GM18909 (cell line): ENCODE measurements around the gene S100A4.
A peak's percentile ranks its signal among the peaks of the same experiment; 100 is the strongest.
"Not testable (repeated sequence)": the region's sequence is repeated elsewhere in the genome, so short reads cannot be mapped to it uniquely, and the experiment has no call there.

Source experiments
- ATAC-seq: cut with Tn5 transposase; IDR thresholded peaks from one replicate; pipeline ENCODE4 v1.9.1; 2021; ENCODE audit warnings: mild to moderate bottlenecking; ENCODE audit not compliant: unreplicated experiment, poor library complexity

Gene S100A4

DNA sequence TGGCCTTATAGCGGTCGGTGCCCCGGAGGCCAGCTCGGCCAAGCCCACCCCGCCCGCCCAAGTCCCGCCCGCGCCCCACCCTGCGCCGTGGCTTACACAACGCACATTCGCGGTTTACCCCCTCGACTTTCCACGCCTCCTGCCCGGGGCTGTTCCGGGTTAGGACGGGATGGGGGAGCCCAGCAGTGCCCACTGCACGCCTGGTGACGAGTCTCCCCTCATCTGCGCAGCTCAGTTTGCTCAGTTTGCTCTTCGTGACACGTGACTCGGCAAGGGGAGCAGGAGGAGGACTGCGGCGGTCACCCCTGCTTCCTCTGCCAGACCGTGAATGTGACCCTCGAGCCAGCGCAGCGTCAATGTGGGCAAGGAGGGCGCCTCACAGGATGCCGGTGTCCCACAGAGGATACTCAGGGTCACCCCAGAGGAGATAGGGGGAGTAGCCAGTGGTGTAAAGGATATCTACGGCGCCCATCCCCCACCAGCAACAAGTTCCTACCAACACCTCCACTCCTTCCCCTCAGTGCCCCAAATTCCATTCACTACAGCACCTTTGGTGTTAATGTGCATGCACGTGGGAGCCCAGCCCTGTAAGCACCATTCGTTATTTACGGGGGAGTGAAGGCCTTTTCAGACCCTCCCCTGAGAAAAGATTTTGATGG lies 9.5 kb downstream of the S100A4 start:
- ATAC-seq = peak; percentile 46

DNA sequence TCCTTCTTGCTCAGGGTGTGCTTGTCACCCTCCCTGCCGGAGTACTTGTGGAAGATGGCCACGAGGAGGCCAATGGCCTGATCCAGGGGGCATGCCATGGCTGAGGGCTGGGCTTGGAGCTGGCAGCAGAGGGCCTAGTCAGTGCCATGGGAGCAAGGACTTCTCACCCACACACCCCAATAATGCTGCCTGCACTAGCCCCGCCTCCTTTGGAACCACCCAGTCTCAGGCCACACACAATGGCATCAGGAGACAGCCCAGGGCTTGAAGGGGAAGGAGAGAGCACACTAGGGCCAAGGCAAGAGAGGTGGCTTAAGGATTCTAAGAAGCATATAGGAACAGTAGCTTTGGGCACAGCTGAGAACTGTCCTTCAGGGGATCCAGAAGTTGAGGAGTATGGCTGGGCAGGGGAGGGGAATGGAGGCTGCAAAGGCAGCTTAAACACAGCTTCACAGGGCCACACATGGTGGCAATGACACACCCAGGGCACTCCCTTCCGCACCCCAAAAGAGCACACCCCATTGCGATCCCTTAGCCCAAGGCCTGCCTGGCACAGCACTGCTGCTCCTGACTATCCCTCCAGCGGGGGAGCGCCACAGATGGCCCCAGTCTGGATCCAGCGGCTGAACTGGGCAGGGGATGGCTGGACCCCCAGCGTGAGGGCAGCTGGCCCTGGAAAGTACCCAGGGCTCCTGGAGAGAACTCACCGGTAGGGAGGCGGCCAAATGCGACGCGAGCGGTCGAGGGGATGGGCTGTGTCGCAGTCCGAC lies 10.2 kb downstream of the S100A4 start, which contains the start of gene S100A6:
TSS of gene S100A6 (minus strand) at position 750 of the 770 bp plus-strand sequence. CDS start at position 98, 652 bp downstream.
- peak; percentile 32 for ATAC-seq

DNA sequence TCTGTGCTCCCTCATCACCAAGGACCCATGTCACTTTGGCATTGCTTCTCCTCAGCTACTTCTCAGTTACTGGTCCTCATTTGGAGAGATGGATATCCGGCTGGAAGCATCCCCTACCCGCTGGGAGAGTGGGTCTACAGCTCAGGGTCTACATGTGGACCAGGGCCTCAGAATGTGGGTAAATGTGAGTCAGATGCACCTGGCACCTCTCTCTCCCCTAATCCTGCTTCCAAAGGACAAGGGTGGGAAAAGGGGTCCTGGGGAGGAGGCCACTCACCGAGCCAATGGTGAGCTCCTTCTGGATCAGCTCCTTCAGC lies 10.7 kb downstream of the S100A4 start:
- no peak for ATAC-seq

DNA sequence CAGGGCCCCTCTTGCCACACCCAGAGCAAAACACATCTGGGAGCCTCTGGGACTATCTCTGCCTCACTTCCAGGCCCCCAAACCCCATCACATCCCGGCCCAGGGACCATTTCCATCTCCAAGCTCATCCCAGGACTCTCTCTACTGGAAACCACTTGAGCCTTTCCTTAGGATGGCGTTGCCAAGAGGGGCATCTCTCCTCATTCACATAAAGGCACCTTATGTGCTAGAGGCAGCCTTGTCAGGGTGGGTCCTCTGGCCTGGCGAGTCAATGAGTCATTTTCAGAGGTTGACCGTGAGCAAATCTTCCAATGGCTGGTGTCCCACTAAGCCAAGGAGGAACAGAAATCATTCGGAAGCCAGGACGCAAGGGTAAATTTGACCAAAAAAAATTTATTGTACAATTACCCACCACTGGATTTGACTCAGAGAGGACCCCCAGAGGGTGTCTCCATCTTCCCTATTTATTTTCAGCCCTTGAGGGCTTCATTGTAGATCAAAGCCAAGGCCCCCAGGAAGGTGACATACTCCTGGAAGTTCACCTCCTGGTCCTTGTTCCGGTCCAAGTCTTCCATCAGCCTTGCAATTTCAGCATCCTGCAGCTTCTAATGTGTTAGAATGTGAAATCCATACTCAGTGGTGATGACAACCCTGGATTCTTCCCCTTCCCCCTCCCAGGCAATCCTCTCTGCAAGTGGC lies 11.2 kb downstream of the S100A4 start:
- ATAC-seq = no peak

DNA sequence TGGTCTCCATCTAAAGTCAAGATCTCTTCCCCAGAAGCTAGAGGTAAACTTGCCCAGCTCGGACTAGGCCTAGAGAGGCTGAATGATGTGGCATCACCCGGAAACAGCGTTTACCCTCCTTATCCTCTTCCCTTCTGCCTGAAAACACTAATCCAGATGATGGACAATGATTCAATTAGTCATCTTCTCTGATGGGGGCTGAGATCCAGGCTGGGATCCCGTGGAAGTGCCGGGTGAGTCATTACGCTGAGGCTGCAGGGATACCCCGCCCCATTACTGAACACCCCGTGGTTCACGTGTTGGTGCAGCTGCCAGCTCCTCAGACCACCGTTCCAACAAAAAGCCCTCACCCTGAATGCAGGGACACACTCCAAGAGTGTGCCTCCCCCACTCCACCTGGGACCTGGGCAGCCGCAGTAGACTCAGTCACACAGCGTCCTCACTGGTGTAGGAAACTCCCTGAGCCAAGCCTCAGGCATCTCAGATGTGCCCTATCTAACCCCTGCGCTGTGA lies 11.9 kb downstream of the S100A4 start:
- no peak for ATAC-seq

DNA sequence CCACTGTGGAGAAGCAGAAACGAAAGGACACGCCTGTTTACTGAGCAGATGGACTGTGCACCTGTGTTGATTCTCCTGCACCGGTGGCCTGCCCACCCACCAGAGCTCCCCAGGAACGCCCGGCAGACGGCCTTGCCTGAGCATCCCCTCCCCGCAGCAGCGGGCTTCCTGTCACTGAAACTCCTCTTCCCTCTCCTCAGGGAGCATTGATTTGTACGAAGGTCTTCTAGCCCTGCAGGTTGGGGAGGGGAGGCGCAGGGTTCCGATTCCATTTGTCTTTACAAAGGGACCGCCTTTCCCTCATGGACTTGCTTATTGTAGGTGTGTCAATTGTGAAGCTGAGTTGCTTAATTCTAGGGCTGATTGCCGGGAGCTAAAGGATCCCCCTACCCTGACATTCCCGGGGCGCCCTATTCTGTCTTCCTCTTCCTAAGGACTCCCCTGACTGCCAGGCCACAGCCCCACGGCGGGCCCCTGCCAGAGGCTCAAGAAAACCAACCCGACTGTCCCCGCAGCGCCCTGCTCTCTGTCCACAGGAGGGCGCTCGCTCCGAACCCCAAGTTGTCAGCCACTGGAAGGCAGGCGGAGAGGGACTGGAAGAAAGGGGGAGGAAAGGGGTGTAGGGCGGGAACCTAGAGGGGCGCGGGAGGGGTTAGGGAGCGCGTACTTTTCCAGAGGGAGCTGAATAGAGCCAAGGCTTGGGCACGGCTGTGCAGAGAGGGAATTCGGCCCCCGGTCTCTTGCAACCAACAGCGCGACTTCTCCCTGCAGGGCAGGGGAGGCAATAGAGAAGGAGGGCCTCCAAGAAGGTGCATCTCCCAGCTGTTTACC lies 12.6 kb downstream of the S100A4 start:
- no peak for ATAC-seq

DNA sequence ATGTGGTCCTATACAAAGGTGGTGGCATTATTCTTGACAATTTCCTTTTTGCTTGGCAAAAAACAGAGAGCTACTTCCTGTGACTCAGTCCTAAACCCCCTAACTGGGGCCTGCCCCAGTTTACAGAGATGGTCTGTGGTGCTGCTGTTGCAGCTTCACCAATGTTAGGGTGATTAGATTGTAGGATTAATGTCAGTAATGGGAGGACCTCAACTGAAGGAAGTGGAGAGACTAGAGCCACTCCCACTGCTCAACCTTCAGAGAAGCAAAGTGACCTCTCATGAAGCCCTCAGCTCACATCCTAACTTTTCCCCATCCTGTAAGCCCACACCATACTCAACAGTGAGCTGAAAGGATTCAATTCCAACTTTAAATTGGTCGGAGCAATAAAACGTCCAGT lies 13.4 kb downstream of the S100A4 start:
- ATAC-seq = no peak

DNA sequence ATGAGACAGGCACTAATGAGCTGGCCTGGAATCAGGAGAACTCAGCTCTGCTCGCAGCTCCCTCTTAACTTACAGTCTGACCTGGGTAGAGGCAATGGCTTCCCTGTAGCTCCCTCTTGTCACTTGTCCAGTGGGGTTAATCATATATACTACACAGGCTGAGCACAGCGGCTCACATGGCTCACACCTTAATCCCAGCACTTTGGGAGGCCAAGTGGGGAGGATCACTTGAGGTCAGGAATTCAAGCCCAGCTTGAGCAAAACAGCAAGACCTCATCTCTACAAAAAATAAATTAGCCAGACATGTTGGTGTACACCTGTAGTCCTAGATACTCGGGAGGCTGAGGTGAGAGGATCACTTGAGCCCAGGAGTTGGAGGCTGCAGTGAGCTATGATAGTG lies 14.0 kb downstream of the S100A4 start:
- no peak for ATAC-seq

DNA sequence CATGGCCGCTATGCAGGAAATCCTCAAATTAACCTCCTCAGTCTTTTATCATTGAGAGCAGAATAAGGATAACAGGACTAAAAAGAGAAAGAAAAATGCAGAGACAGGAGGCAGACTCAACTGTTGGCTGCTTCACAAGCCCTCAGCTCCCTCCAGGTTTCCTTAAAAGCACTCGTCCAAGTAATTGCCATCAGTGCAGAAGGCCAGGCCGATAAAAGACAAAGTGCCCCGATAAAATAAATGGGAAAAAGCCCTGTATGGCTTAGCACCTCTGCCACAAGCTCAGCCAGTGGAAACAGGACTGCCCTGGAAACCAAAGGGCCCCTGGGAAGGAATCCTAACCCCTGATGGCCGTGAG lies 17.9 kb downstream of the S100A4 start:
- no peak for ATAC-seq

DNA sequence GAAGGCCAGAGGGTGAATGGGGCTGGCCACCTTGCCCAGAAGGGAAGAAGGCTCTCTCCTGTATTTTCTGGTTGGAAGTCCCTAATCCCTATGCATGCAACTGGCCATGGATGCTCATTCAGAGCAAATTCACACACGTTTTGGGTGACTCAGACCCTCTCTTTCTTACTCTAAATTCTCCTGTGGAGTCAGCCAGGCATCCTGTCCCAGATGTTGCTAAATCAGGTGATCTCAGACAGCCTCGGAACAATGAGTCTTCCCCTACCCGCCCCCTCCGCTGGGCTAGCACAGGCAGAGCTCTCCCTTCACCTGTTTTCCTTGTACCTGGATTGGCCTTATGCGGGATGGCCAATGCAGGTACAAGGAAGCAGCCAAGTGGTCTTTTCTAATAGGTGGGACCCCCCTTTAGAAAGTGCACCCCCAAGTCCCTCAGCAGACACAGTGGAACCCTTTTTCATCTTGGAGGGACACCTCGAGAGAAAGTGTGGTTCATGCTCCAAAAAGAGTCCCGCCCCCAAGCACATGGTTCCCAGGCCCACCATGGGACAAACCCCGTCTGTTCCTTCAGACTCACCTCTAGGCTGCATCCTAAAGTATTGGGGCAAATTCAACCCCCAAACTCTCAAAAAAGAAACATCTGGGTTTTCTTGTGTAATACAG lies 18.5 kb downstream of the S100A4 start:
- no peak for ATAC-seq

DNA sequence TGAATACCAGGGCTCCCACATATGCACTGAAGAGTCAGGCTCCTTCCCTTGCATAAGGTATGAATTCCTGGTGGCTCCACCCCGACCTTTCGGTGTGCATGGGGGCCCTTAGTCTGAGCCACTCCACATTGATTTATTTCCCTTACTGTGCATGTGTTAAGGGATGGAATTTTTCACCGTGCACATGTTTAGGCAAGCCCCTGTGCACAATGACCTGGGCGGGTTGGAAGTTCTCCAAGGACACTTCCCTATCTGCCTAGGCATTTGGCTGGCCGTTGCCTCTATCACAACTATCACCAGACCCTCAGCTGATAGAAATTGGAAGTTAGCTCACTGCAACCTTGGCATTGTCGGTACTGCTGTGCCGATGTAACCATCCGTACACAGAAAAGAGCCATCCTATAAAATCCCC lies 19.5 kb downstream of the S100A4 start:
- ATAC-seq = no peak

DNA sequence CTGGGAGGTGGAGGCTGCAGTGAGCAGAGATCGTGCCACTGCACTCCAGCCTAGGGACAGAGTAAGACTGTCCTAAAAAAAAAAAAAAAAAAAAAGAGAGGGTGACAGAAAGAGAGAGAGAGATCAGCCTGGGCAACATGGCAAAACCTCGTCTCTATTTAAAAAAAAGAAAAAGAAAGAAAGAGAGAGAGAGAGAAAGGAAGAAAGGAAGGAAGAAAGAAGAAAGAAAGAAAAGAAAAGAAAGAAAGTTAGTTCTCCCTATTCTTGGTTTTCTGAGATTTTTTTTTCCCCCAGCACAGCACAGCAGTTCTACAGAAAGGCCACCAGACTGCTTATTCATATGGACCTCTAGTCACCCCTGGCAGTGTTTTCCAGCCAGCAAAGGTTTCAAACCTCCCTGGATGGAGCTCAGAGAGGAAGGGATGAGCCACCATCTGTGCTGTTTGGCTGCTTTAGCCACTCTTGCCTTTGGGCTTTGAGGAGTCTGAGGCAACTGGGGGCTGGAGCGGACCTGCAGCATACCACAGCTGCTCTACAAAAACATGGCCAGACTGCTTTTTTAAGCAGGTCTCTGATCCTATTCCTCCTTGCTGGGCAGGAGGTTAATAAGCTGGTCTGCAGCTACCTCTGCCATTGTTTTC lies 20.4 kb downstream of the S100A4 start:
- ATAC-seq = no peak

DNA sequence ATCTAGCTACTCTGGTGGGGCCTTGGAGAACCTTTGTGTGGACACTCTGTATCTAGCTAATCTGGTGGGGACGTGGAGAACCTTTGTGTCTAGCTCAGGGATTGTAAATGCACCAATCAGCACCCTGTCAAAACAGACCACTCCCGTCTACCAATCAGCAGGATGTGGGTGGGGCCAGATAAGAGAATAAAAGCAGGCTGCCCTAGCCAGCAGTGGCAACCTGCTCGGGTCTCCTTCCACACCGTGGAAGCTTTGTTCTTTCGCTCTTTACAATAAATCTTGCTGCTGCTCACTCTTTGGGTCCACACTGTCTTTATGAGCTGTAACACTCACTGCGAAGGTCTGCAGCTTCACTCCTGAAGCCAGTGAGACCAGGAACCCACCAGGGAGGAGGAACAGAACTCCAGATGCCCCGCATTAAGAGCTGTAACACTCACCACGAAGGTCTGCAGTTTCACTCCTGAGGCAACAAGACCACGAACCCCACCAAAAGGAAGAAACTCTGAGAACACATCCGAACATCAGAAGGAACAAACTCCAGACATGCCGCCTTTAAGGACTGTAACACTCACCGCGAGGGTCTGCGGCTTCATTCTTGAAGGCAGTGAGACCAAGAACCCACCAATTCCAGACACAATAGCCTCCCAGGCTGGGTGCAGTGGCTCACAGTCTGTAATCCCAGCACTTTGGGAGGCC lies 23.1 kb downstream of the S100A4 start:
- not testable (repeated sequence) for ATAC-seq

DNA sequence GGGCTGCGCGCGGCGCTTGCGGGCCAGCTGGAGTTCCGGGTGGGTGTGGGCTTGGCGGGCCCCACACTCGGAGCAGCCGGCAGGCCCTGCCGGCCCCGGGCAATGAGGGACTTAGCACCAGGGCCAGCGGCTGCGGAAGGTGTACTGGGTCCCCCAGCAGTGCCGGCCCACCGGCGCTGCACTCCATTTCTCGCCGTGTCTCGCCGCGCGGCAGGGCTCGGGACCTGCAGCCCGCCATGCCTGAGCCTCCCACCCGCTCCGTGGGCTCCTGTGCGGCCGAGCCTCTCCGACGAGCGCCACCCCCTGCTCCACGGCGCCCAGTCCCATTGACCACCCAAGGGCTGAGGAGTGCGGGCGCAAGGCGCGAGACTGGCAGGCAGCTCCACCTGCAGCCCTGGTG lies 23.8 kb downstream of the S100A4 start:
- not testable (repeated sequence) for ATAC-seq

DNA sequence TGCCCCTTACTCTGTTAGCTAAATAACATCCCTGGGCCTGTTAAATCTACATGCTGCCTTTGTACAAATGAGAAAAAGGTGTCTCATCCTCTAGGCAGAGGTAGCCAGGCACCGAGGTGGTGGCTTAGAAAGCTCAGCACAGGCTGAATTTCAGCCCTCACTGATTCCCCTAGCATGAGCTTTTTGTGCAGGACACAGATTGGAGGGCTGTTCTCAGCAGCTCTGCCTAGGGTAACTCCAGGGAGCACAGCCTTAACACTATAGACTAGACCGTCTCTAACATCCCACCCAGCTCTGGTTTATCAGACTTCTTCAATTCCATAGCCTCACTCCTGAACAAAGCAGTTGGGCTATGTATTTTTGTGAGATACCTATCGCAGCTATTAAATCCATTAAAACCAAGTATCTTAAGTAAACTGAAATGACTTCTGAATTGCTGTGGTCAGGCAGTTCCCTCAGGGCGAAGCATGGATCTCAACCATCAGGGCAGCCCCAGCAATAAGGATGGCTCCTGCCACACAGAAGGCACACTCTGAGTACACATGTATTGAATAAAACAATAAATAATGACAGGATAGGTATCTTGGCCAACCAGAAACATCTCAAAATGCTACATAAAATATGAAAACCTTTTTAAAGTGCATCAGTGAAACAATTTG lies 24.7 kb downstream of the S100A4 start:
- ATAC-seq = no peak

DNA sequence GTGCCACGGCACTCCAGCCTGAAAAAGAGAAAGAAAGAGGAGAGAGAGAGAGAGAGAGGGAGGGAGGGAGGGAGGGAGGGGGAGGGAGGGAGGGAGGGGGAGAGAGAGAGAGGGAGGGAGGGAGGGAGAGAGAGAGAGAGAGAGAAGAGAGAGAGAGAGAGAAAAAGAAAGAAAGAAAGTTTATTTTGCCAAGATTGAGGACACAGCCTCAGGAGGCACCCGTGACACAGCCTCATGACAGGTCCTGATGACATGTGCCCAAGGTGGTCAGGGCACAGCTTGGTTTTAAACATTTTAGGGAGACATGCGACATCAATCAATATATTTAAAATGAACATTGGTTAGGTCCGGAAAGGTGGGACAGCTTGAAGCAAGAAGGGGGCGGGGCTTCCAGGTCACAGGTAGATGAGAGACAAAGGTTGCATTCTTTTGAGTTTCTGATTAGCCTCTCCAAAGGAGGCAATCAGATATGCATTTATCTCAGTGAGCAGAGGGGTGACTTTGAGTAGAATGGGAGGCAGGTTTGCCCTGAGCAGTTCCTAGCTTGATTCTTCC lies 25.4 kb downstream of the S100A4 start:
- ATAC-seq = not testable (repeated sequence)

DNA sequence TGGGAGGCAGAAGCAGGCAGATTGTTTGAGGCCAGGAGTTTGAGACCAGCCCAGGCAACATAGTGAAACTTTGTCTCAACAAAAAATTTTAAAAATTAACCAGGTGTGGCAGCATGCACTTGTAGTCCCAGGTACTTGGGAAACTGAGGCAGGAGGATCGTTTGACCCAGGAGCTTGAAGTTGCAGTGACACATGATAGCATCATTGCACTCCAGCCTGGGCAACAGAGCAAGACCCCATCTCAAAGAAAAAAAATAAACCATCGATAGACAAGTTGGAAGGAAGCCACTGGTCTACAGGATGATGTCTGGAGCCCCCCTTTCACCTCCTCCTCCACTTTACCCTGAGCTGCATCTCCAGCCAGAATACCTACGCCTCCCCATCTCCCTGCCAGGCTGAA lies 26.4 kb downstream of the S100A4 start:
- no peak for ATAC-seq
